NCI-H146 (cell line): Measurements from ENCODE around the gene DAAM2.
A peak's percentile ranks its signal among the peaks of the same experiment; 100 is the strongest.

Source experiments
- DNase-seq: peaks from one replicate; lab custom pipeline; 2025; lab: John Stamatoyannopoulos, UW

DAAM2 gene

GRCh38 chr6:39819228-39819627, 27.1 kb downstream of the DAAM2 start:
- DNase-seq: no peak

- DNase-seq: no peak
Observed at GRCh38 chr6:39819676-39820075, 27.5 kb downstream of the DAAM2 start.

- no peak for DNase-seq
Observed at GRCh38 chr6:39820553-39820952, 28.4 kb downstream of the DAAM2 start.

GRCh38 chr6:39821046-39821740, 29.0 kb downstream of the DAAM2 start:
- no peak for DNase-seq

- no peak for DNase-seq
Observed at GRCh38 chr6:39821742-39822532, 29.8 kb downstream of the DAAM2 start.

GRCh38 chr6:39822846-39823815, 31.0 kb downstream of the DAAM2 start:
- DNase-seq: no peak

GRCh38 chr6:39824030-39824926, 32.1 kb downstream of the DAAM2 start:
- peak; percentile 27 for DNase-seq

GRCh38 chr6:39829331-39829730, 37.2 kb downstream of the DAAM2 start:
- no peak for DNase-seq

GRCh38 chr6:39830444-39830843, 38.3 kb downstream of the DAAM2 start:
- DNase-seq: no peak

GRCh38 chr6:39831701-39832100, 39.5 kb downstream of the DAAM2 start:
- DNase-seq: no peak

- DNase-seq: no peak
Observed at GRCh38 chr6:39834278-39834677, 42.1 kb downstream of the DAAM2 start.

GRCh38 chr6:39834866-39835265, 42.7 kb downstream of the DAAM2 start:
- DNase-seq: no peak

- DNase-seq: no peak
Observed at GRCh38 chr6:39835821-39836295, 43.7 kb downstream of the DAAM2 start.

- no peak for DNase-seq
Observed at GRCh38 chr6:39836606-39837005, 44.4 kb downstream of the DAAM2 start.

- DNase-seq: no peak
Observed at GRCh38 chr6:39839445-39839844, 47.3 kb downstream of the DAAM2 start.

- no peak for DNase-seq
Observed at GRCh38 chr6:39840781-39841180, 48.6 kb downstream of the DAAM2 start.

- DNase-seq: no peak
Observed at GRCh38 chr6:39841291-39841690, 49.1 kb downstream of the DAAM2 start.

- no peak for DNase-seq
Observed at GRCh38 chr6:39841923-39842322, 49.7 kb downstream of the DAAM2 start.

- no peak for DNase-seq
Observed at GRCh38 chr6:39843305-39844020, 51.3 kb downstream of the DAAM2 start.

GRCh38 chr6:39844866-39845265, 52.7 kb downstream of the DAAM2 start:
- DNase-seq: no peak

GRCh38 chr6:39847221-39847620, 55.0 kb downstream of the DAAM2 start:
- no peak for DNase-seq
